GM21515 (cell line): Measurements from ENCODE around the gene PRSS21.

Experiments used
- ATAC-seq: cut with Tn5 transposase; IDR thresholded peaks from one replicate; pipeline ENCODE4 v1.9.1; 2021; ENCODE audit not compliant: unreplicated experiment

PRSS21 gene

GRCh38 chr16:2841606-2842339 lies 24.7 kb downstream of the PRSS21 start:
- ATAC-seq, result no peak

- no peak for ATAC-seq
Measured at GRCh38 chr16:2842340-2843000, 25.4 kb downstream of the PRSS21 start.

- no peak for ATAC-seq
Measured at GRCh38 chr16:2843526-2843925, 26.5 kb downstream of the PRSS21 start.

- ATAC-seq, result no peak
Measured at GRCh38 chr16:2845116-2845515, 28.1 kb downstream of the PRSS21 start.

GRCh38 chr16:2846511-2847310 lies 29.7 kb downstream of the PRSS21 start:
- no peak for ATAC-seq

GRCh38 chr16:2848933-2849725 lies 32.1 kb downstream of the PRSS21 start:
- ATAC-seq, result no peak

- ATAC-seq, result no peak
Measured at GRCh38 chr16:2852003-2852730, 35.1 kb downstream of the PRSS21 start.

GRCh38 chr16:2852731-2853507 lies 35.9 kb downstream of the PRSS21 start:
- ATAC-seq, result no peak

GRCh38 chr16:2853531-2854073 lies 36.6 kb downstream of the PRSS21 start:
- ATAC-seq, result no peak

- ATAC-seq, result no peak
Measured at GRCh38 chr16:2854700-2855309, 37.8 kb downstream of the PRSS21 start.

GRCh38 chr16:2855536-2855935 lies 38.5 kb downstream of the PRSS21 start:
- ATAC-seq, result no peak

- ATAC-seq, result no peak
Measured at GRCh38 chr16:2856061-2856670, 39.1 kb downstream of the PRSS21 start.

GRCh38 chr16:2856686-2857450 lies 39.8 kb downstream of the PRSS21 start:
- ATAC-seq, result no peak

GRCh38 chr16:2857451-2858244 lies 40.6 kb downstream of the PRSS21 start, which contains the start of gene PRSS22:
TSS of gene PRSS22 (minus strand) at chr16:2858170. CDS start at chr16:2858104, 66 bp downstream.
- no peak for ATAC-seq

GRCh38 chr16:2858245-2859025 lies 41.4 kb downstream of the PRSS21 start:
- ATAC-seq, result no peak

GRCh38 chr16:2859686-2860265 lies 42.7 kb downstream of the PRSS21 start:
- ATAC-seq, result no peak
